Hematopoietic multipotent progenitor cell (in vitro differentiated cells): ENCODE results near the gene FNDC11. TPM values are rescaled to one million over a fixed set of nuclear protein-coding genes. Genes with fewer than 3 reads are reported as not detected.
A peak's percentile ranks its signal among the peaks of the same experiment; 100 is the strongest.

ENCODE experiments used
- DNase-seq, 3 donors: peaks; one replicate each; pipeline ENCODE4 v3.0.0-alpha.2; 2011 to 2015; ENCODE audit warnings: low read depth in 2 of 3, low spot score in 2 of 3
- total RNA-seq: library from RNA; depleted of rRNA; stranded (reverse); fragments of >200 nt; gene quantifications from one replicate; pipeline ENCODE4 v1.2.3, GENCODE V29; 2012

The FNDC11 gene
- total RNA-seq, 1 donor: 1.3 TPM

- no peak for DNase-seq
Measured at GRCh38 chr20:63522981-63523611, 30.9 kb upstream of the FNDC11 start.

- DNase-seq: no peak
Measured at GRCh38 chr20:63525185-63525584, 28.8 kb upstream of the FNDC11 start.

- DNase-seq: peak in 1 of 3 donors; percentile 48
Measured at GRCh38 chr20:63525971-63526370, 28.0 kb upstream of the FNDC11 start.

GRCh38 chr20:63527184-63527583, 26.8 kb upstream of the FNDC11 start:
- no peak for DNase-seq

GRCh38 chr20:63529180-63529860, 24.6 kb upstream of the FNDC11 start:
- no peak for DNase-seq

- no peak for DNase-seq
Measured at GRCh38 chr20:63529861-63530787, 23.8 kb upstream of the FNDC11 start.

- no peak for DNase-seq
Measured at GRCh38 chr20:63530788-63531160, 23.2 kb upstream of the FNDC11 start.

DNA sequence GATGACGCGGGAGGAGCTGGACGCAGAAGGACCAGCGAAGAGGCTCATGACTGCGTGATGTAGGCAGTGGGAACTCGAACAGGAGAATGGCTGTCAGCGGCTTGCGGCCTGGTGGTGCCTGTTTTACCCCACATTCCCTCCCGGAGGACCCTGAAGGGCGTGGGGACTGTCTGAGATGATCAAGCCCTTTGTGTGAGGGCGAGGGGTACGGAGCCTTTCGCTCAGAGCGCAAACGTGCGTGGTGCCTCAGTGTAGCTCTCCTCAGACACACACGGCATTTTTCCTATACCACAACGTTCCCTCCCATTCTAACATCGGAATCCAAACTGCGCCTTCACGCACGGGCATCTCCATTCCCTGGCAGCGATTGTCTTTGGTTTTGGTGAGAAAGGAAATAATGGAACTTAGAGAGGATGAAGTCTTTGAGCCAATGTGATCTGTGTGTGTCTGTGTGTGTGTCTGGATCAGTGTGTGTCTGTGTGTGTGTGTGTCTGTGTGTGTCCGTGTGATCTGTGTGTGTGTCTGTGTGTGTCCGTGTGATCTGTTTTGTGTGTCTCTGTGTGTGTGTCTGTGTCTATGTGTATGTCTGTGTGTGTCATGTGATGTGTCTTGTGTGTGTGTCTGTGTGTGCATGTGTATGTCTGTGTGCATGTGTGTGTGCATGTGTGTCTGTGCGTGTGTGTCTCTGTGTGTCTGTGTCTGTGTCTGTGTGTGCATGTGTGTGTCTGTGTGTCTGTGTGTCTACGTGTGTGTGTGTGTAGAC, 22.1 kb upstream of the FNDC11 start:
- no peak for DNase-seq

DNA sequence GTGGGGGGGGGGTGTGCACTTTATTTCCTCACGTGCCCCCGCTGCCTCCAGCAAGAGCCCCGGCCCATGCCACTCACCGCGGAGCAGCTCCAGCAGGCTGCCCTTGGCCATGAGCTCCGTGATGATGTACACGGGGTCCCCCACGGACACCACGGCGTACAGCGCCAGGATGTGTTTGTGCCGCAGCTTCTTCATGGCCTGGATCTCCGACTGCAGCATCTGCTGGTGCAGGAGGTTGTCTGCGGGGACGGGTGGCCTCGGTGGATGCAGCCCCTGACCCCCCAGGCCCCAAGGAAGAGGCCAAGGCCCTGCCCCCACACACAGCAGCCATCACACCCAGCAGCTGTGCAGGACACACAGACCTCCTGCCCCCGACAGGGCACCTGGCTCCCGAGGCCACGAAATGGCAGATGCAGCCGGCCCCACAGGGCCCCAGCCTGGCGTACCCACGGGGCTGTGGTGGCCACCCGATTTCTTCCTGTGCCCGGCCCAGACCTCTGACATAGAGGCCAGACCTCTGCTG, 21.4 kb upstream of the FNDC11 start:
- DNase-seq: no peak

GRCh38 chr20:63533388-63533787, 20.6 kb upstream of the FNDC11 start:
- no peak for DNase-seq

DNA sequence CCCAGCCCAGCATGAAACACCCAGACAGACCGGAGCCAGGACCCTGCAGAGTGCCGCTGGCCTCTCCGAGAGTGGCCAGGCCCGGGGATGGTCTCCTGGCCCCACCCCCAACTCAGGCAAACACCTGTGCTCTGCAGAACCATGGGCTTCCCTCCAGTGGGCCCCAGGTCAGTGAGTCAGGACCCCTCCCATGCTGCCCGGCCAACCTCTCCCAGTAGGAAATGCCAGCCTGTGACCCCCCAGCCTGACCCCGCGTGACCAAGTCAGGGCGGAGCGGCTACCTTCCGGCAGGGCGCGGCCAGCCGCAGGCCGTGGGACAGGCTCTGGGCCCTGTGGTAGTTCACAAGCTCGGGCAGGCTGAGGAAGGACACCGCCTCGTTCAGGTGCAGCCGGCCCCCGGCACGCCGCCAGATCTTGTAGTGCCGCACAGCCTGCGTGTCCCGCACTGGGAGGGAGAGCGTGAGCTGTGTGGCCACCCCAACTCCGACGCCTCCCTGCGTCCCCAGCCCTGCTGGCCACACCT, 20.0 kb upstream of the FNDC11 start:
- DNase-seq: no peak

DNA sequence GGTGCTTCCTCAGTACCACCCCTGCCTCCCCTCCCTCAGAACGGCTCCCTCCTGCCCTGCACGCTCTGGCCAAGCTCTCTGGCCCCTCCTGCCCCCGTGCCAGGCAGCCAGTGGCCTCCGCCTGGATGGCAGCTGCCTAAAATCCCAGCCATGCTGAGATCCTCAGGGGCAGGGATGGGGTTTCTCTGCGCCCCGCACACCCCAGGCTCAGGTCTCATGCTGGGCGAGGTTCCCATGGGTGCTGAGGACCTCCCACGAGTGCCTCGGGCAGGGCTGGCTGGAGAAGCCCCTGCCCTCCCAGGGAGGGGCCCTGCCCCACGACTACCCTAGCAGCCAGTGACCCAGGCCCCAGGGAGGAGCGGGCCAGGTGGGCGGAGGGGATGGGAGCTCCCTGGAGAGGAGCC, 19.5 kb upstream of the FNDC11 start:
- DNase-seq: no peak

GRCh38 chr20:63534831-63535651, 18.9 kb upstream of the FNDC11 start:
- DNase-seq: no peak

DNA sequence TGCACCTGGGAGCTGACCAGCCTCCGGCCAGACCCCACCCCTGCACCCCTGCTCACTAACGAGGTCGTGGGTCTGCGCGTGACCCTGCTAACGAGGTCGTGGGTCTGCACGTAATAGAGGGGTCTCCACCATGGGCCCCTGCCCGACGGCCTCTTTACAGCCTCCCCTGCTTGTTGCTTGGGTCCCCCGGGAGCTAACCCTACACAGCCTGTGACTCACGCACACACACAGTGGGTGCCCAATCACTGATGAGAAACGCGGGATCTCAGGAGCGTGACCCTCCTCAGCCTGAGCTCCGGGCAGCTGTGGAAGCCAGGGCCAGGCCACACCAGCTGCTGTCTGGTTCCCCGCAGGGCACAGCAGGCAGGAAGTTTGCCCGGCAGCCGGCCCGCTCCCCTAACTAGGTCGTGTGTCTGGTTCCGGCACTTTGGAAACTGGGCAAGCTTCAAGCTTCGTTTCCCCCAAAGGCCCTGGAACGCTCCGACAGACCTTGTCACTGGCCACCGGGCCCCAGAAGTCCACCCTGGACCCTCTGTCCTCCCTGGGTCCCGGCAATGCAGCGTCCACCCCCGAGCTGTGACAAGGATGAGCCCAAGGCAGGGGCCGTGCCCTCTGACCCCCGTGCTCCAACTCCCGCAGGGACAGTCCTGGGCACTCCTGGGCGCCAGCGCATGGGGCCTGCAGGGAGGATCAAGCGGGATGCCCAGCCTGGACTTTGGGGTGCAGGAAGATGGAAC, 17.6 kb upstream of the FNDC11 start:
- DNase-seq: no peak

DNA sequence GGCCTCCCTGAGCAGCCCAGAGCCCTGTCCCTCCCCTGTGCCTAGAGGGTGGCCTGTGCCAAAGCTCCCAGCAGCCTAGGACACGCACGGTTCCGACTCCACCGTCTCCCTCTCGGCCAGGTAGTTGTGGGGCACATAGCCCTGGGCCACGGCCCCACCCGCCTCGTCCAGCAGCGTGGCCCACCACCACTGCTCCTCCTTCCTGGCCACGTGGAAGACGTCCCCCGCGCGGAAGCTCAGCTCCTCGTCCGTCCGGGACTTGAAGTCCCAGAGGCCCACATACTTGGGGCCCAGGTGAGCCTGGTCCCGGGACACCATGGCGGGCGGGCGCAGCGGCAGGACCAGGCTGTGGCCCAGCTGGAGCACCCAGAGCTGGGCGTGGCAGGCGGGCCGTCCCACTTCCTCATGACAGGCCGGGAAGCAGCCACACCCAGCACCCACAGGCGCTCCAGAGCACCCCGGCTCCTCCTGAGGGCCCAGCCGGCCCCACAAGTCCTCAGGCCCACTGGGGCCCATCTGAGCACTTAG, 16.9 kb upstream of the FNDC11 start, which contains the start of gene PTK6:
PTK6 (minus strand) TSS at position 380 of the 528 bp plus-strand sequence; CDS start at position 318, 62 bp downstream.
- no peak for DNase-seq

GRCh38 chr20:63537525-63538203, 16.3 kb upstream of the FNDC11 start:
- DNase-seq: peak; percentile 92 to 95 (median 95)

DNA sequence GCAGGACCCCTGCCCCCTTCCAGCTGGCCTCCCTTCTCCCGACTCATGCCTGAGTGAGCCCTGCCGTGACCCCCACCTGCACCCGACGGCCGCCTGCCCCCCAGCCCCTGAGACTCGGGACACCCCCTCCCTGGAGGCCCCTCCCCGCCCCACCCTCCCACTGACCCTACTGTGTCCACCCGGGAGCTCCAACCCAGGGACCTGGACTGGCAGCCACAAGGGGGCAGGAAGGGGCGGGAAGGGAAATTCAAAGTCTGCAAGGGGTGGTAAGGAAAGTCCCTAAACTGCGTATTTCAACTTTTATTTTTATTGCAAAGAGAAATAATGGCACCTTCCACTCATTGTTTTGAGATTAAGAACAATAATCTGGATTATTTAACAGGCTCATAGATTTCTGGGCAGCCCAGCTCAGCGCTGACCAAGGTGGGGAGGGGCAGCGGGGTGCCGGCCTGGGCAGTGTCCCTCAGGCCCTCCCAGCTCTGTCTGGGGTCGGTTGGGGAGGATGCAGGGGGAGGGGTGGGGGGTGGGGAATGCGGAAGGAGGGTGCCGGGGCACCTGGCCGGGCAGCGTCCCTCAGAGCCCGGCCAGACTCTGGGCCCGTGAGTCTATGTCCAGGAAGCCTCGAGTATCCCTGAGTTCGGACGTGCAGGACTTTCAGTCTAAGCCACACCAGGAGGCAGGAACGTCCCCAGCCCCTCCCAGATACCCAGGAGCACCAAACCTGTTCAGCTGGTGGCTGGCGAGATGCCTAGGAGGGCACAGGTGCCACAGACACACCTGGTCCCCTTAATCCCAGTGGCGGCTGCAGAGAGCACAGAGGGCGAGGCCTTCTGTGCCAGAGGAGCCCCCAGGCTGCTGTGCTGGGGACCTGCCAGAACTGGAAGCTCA, 15.5 kb upstream of the FNDC11 start:
- DNase-seq: peak; percentile 37 to 57 (median 51)
